ENCODE data around the gene ADAMTS6.

Gene ADAMTS6

DNA sequence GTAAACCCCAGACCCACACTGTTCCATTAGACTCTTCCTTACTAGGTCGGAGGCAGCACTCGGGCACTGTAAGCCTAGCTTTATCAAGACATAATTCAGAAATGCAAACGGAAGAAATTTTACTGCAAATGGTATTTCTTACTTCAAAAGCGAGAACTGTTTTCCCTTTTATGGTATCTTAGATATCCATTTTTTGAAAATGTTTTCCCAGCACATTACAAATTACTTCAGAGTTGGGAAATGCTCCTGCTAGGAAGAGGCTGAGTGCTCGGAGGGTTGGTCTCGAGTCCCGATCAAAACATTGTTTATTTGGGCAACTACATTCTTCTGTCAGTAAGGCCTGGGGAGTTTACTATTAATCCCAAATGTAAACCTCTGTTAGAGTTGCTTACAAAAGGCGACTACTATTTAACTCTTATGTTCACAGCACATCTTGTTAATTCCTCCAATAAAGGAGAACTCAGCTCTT lies 380.1 kb downstream of the ADAMTS6 start:
- Histone ChIP-seq H3K79me2 (ENCODE audit: control insufficient read depth, insufficient read depth, low read length, unreplicated experiment) (no peaks in the 10 kb centered on the region), H3K36me3 (ENCODE audit: insufficient read depth, low read length) (no peaks in the 10 kb centered on the region), H3K4me3 (ENCODE audit: low read depth, low read length) (no peak overlapping the region), H3K27me3 (ENCODE audit: insufficient read depth, low read length) (no peaks in the 10 kb centered on the region), H3K4me1 (ENCODE audit: control insufficient read depth, insufficient read depth, low read length, unreplicated experiment) (peaks cover 8% of the 10 kb centered on the region), H2AFZ (ENCODE audit: low read length, unreplicated experiment) (peak overlapping the region; percentile 68), H3K27ac (ENCODE audit: low read depth, low read length) (peak overlapping the region; percentile 16)

DNA sequence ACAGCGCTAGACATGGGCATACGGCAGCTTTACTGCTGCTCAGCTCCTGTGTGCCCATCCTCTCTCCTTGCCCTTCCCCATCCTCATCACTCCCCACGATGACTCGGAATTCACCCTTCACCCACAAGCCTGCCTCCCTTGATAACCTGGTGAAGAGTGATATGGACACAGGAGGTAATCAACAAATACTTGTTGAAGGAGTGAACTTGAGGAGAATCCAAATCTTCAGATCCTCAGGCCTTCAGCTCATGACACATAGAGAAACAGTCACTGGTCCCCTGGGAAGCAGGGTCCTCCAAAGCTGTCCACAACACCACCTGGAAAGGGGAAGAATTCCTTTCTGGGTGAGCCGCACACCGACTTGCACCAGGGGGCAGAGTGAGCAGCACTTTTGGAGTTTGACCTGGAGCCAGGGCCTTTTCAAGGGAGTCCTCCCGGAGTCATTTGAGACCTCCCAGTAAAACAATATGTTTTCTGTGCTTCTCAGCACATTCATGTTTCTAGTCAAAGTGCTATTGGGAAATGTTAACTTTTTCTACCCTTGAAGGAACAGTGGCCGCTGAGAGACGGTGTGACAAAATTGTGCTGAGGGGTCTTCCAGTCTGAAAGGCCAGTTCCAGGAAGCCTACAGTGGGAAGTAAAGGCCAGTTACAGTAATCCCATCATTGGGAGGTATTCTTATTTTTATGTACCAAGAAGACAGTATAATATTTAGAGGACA lies 380.6 kb downstream of the ADAMTS6 start:
- Histone ChIP-seq H2AFZ (ENCODE audit: low read length, unreplicated experiment) (peak overlapping the region; percentile 68), H3K4me1 (ENCODE audit: control insufficient read depth, insufficient read depth, low read length, unreplicated experiment) (peaks cover 8% of the 10 kb centered on the region), H3K27me3 (ENCODE audit: insufficient read depth, low read length) (no peaks in the 10 kb centered on the region), H3K4me3 (ENCODE audit: low read depth, low read length) (no peak overlapping the region), H3K27ac (ENCODE audit: low read depth, low read length) (peak overlapping the region; percentile 16), H3K79me2 (ENCODE audit: control insufficient read depth, insufficient read depth, low read length, unreplicated experiment) (no peaks in the 10 kb centered on the region), H3K36me3 (ENCODE audit: insufficient read depth, low read length) (no peaks in the 10 kb centered on the region)

Measured in ACC112 (cell line).